RWPE1 (cell line): Measurements from ENCODE around the gene DAGLA.

ENCODE experiments used
- CTCF ChIA-PET: fragments of 350-600 bp; sonication (Branson Sonifier 250); formaldehyde crosslinking; extraction: SDS; loops from one replicate; lab custom pipeline; 2021; lab: Yijun Ruan, JAX
- POLR2A ChIA-PET: fragments of 400-600 bp; formaldehyde crosslinking; extraction: SDS; loops from one replicate; lab custom pipeline; 2020; ENCODE audit warnings: antibody characterized with exemption; ENCODE audit not compliant: low non-redundant PET; lab: Yijun Ruan, JAX
- DNase-seq: peaks from one replicate; pipeline ENCODE4 v3.0.0; 2012; ENCODE audit warnings: low spot score
- H3K27ac ChIP-seq: fragments of 450-650 bp; 2 replicates; pipeline ENCODE4 v1.5.1; 2017
- TF ChIP-seq, protein P1 (sequence below): fragments of 450-650 bp; conservative IDR thresholded peaks from 2 replicates; pipeline ENCODE4 v1.5.1; 2017; ENCODE audit warnings: low read depth, mild to moderate bottlenecking

The DAGLA gene

DNA sequence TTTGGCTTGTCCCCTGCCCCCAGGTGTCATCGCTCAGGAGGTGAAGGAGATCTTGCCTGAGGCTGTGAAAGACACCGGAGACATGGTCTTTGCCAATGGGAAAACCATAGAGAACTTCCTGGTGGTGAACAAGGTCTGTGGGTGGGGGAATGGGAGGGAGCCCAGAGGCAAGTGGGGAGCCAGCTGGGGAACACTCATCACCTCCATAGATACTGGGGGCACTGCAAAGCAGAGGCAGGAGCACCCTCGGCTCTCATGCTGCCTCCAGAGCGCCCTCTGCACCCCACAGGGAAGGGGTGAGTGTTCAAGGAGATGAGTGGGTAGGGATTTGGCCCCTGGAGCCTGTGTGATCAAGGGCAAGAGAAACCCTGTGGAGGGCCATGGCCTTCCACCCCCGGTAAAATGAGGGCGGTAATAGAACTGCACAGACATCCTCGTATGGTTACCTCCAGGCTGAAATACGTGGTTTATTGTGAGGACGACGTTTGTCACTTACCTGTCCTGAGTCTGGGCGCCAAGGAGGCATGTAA is 98.2 kb downstream of the DAGLA start:
- TF ChIP-seq, protein P1, sequence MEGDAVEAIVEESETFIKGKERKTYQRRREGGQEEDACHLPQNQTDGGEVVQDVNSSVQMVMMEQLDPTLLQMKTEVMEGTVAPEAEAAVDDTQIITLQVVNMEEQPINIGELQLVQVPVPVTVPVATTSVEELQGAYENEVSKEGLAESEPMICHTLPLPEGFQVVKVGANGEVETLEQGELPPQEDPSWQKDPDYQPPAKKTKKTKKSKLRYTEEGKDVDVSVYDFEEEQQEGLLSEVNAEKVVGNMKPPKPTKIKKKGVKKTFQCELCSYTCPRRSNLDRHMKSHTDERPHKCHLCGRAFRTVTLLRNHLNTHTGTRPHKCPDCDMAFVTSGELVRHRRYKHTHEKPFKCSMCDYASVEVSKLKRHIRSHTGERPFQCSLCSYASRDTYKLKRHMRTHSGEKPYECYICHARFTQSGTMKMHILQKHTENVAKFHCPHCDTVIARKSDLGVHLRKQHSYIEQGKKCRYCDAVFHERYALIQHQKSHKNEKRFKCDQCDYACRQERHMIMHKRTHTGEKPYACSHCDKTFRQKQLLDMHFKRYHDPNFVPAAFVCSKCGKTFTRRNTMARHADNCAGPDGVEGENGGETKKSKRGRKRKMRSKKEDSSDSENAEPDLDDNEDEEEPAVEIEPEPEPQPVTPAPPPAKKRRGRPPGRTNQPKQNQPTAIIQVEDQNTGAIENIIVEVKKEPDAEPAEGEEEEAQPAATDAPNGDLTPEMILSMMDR: no peak
- DNase-seq: no peak
- POLR2A ChIA-PET: no interaction called here
- CTCF ChIA-PET: no interaction called here
- no peak overlapping the region for H3K27ac ChIP-seq

DNA sequence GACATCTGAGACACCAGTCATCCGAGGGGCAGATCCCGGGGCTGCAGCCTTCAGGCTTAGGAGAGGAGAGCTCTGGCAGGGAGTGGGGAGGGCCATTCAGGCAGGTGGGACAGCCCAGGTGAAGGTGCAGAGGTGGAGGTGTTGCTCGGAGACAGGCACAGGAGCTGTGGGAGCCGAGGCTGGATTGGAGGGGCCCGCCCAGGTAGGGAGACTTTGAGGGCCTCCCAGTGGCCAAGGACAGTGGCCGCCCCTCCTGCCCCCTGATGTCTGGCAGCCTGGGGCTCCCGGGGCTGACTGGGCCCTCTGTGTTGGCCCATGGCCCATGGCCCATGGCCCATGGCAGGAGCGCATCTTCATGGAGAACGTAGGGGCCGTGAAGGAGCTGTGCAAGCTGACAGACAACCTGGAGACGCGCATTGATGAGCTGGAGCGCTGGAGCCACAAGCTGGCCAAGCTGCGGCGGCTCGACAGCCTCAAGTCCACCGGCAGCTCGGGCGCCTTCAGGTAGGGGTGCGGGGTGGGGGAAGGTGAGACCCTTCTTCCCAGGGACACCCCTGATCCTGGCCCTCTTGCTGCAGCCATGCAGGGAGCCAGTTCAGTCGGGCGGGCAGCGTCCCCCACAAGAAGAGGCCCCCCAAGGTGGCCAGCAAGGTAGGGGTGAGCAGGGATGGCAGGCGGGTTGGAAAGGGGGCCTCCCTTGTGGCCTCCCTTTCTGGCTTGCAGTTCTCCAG is 98.9 kb downstream of the DAGLA start:
- no peak overlapping the region for H3K27ac ChIP-seq
- POLR2A ChIA-PET: no interaction called here
- no peak for DNase-seq
- CTCF ChIA-PET: interaction anchor here (1.3 kb wide), 1 partner anchor 31 kb away, joined by 4 read pairs; no protein-coding TSS in a partner anchor
- TF ChIP-seq, protein P1: no peak

DNA sequence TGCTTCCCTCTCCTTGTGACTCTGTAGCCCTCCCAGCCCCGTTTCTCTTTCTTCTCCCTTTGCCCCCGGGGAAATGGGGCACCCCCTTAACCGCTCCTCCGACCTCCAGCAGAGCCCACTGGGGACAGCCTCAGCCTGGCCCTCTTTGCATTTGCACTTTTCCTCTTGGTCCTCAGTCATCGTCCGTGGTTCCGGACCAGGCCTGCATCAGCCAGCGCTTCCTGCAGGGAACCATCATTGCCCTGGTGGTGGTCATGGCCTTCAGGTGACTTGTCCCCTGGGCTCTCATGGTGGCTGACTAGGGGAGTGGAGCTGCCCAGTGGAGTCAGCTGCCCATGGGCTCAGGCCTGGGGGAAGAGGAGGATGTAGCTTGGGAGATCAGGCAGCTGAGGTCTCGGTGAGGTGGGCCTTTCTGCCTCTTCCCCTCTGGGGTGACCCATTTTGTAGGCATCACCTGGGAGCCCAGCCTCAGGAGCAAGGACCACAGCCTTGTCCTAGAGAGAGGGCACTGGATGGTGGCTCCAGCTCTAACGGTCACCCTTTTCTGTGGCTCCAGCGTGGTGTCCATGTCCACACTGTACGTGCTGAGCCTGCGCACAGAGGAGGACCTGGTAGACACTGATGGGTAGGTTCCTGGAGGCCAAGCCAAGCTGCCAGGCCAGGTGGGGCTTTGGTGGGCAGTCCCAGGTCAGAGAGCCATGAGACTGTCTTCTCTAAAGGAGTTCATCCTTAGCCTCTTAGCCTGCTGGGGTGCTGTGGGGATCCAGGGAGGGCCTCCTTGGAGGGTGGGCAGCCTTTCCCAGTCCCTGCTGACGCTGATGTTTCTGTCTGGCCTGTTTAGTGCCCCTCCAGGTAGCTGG is 99.7 kb downstream of the DAGLA start:
- no peak overlapping the region for H3K27ac ChIP-seq
- POLR2A ChIA-PET: no interaction called here
- DNase-seq: no peak
- CTCF ChIA-PET: interaction anchor here (1.3 kb wide), 2 partner anchors 32 to 334 kb away, joined by 3 to 4 read pairs; no protein-coding TSS in a partner anchor
- TF ChIP-seq, protein P1: no peak

DNA sequence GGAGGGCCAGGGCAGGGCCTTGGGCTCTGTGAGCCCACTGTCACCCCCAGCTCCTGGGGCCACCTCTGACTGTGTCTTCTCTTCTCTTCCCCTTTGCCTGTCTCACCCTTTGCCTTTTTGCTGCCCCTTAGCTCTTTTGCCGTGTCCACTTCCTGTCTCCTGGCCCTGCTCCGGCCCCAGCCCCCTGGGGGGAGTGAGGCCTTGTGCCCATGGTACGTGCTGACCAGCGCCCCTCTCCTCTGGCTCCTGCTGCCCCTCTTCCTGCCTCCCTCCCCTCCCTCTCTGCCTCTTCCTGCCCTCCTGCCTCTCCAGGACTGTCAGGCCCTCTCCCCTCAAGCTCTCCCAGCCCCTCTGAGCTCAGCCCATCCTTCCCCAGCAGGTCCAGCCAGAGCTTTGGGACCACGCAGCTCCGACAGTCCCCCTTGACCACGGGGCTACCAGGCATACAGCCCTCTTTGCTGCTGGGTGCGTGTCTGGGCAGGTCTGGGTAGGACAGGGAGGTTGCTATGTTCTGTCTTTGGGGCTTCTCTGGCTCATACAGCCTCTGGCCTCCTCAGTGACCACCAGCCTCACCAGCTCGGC is 100.5 kb downstream of the DAGLA start:
- CTCF ChIA-PET: interaction anchor here (0.6 to 1.3 kb wide), 3 partner anchors 33 to 335 kb away, joined by 3 to 4 read pairs (median 3); no protein-coding TSS in a partner anchor
- TF ChIP-seq, protein P1: no peak
- H3K27ac ChIP-seq: peak overlapping the region; percentile 11; the same call in 1 of the 2 replicates
- no peak for DNase-seq
- POLR2A ChIA-PET: no interaction called here

DNA sequence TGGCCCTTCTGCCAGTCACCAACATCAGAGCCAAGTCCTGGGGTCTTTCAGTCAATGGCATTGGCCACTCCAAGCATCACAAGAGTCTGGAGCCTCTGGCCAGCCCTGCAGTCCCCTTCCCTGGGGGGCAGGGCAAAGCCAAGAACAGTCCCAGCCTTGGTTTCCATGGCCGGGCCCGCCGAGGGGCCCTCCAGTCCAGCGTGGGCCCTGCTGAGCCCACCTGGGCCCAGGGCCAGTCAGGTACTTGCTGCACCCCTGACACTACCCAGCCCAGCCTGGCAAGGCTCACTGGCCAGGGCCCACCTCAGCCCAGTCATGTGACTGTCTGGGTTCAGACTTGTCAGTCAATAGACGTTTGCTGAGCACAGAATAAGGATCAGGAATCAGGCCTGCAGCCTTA is 101.4 kb downstream of the DAGLA start:
- peak overlapping the region; percentile 11; the same call in 1 of the 2 replicates for H3K27ac ChIP-seq

More for the DNA sequence above, 101.4 kb downstream of the DAGLA start:
- ChIA-PET CTCF (no interaction called here), POLR2A (no interaction called here)
- DNase-seq: no peak
- TF ChIP-seq, protein P1: no peak
